HepG2 (cell line): ENCODE data around the gene MSMO1. TPM values are rescaled to one million over a fixed set of nuclear protein-coding genes. Genes with fewer than 3 reads are reported as not detected.

Experiments used
- FIP1L1 ChIP-seq: fragments of 200-400 bp; formaldehyde crosslinking; IDR thresholded peaks from 2 replicates; pipeline ENCODE4 v1.6.1; 2018; ENCODE audit warnings: low read depth, mild to moderate bottlenecking, low read length, moderate library complexity, borderline replicate concordance; ENCODE audit not compliant: insufficient read depth
- FOSL1 ChIP-seq: sonication (generic); formaldehyde crosslinking; IDR thresholded peaks from 2 replicates; pipeline ENCODE4 v1.9.0; 2021; ENCODE audit warnings: missing genetic modification reagents, borderline replicate concordance
- RAD21 ChIP-seq: fragments of 450-650 bp; formaldehyde crosslinking; IDR thresholded peaks from 2 replicates; pipeline ENCODE4 v1.5.0; 2020; ENCODE audit warnings: mild to moderate bottlenecking
- STAT5B ChIP-seq: sonication (generic); formaldehyde crosslinking; IDR thresholded peaks from 2 replicates; pipeline ENCODE4 v1.4.0; 2020; ENCODE audit warnings: missing genetic modification reagents
- ZNF235 ChIP-seq: sonication (generic); formaldehyde crosslinking; IDR thresholded peaks from 2 replicates; pipeline ENCODE4 v1.8.1; 2023; ENCODE audit warnings: mild to moderate bottlenecking, missing genetic modification reagents, borderline replicate concordance
- ZNF432 ChIP-seq: sonication (generic); formaldehyde crosslinking; IDR thresholded peaks from 2 replicates; pipeline ENCODE4 v1.5.0; 2020; ENCODE audit warnings: missing genetic modification reagents, mild to moderate bottlenecking, borderline replicate concordance
- ZNF768 ChIP-seq: sonication (generic); formaldehyde crosslinking; IDR thresholded peaks from 2 replicates; pipeline ENCODE4 v1.4.0; 2020; ENCODE audit warnings: missing genetic modification reagents
- ZNF775 ChIP-seq: sonication (generic); formaldehyde crosslinking; IDR thresholded peaks from 2 replicates; pipeline ENCODE4 v1.4.0; 2020; ENCODE audit warnings: missing genetic modification reagents, mild to moderate bottlenecking, moderate library complexity, borderline replicate concordance
- polyA plus RNA-seq, 8 experiments: library from polyadenylated mRNA; depleted of rRNA in 3 of 8; stranded (reverse) in 7 of 8; unstranded in 1 of 8; fragments of >200 nt; fragmentation: Illumina TruSeq in 4 of 8; extraction: Trizol in 4 of 8; gene quantifications; 2 replicates each; pipeline versions ENCODE4 v1.2.1 to v1.2.3, GENCODE V29; 2011 to 2016; ENCODE audit warnings: low read depth in 4 of 8, missing spikeins in 1 of 8, mixed read lengths in 1 of 8; ENCODE audit not compliant: insufficient read depth in 1 of 8
- total RNA-seq, 5 experiments: library from RNA; depleted of rRNA; stranded (reverse); fragments of >200 nt; fragmentation: Illumina TruSeq; extraction: Trizol; gene quantifications; 2 replicates each; pipeline ENCODE4 v1.2.3, GENCODE V29; 2016; ENCODE audit warnings: low read depth in 1 of 5
- TF ChIP-seq, protein P1 (sequence below): sonication (generic); formaldehyde crosslinking; IDR thresholded peaks from 2 replicates; pipeline ENCODE4 v1.5.0; 2020; ENCODE audit warnings: mild to moderate bottlenecking, missing genetic modification reagents
- TF ChIP-seq, protein P2 (sequence below): sonication (generic); formaldehyde crosslinking; IDR thresholded peaks from 2 replicates; pipeline ENCODE4 v1.4.0; 2020; ENCODE audit warnings: missing genetic modification reagents, borderline replicate concordance
- TF ChIP-seq, protein P3 (sequence below): sonication (generic); formaldehyde crosslinking; IDR thresholded peaks from 2 replicates; pipeline ENCODE4 v1.4.0; 2020; ENCODE audit warnings: missing genetic modification reagents
- TF ChIP-seq, protein P4 (sequence below): sonication (generic); formaldehyde crosslinking; IDR thresholded peaks from 2 replicates; pipeline ENCODE4 v1.4.0; 2020; ENCODE audit warnings: missing genetic modification reagents, borderline replicate concordance
- TF ChIP-seq, protein P5 (sequence below): sonication (generic); formaldehyde crosslinking; conservative IDR thresholded peaks from 2 replicates; pipeline ENCODE4 v1.5.0; 2020; ENCODE audit warnings: missing genetic modification reagents

The MSMO1 gene
- total and polyA plus RNA-seq, 2 of the 13 experiments (the other 11 are each of a cell fraction or from before 2014, with no cell fraction given), result 98.1 to 216 TPM

DNA sequence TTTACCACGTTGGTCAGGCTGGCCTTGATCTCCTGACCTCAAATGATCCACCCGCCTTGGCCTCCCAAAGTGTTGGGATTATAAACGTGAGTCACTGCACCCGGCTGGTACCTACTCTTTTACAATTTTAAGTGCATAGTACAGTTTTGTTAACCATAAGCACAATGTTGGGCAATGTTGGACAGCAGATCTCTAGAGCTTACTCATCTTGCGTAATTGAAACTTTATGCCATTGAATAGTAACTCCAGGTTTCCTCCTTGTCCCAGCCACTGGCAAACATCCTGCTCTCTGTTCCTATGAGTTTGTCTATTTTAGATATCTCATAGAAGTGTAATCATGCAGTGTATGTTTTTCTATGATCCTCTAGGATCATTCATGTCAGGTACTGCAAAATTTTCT lies 42.1 kb downstream of the MSMO1 start (continued):
- TF ChIP-seq, protein P1, sequence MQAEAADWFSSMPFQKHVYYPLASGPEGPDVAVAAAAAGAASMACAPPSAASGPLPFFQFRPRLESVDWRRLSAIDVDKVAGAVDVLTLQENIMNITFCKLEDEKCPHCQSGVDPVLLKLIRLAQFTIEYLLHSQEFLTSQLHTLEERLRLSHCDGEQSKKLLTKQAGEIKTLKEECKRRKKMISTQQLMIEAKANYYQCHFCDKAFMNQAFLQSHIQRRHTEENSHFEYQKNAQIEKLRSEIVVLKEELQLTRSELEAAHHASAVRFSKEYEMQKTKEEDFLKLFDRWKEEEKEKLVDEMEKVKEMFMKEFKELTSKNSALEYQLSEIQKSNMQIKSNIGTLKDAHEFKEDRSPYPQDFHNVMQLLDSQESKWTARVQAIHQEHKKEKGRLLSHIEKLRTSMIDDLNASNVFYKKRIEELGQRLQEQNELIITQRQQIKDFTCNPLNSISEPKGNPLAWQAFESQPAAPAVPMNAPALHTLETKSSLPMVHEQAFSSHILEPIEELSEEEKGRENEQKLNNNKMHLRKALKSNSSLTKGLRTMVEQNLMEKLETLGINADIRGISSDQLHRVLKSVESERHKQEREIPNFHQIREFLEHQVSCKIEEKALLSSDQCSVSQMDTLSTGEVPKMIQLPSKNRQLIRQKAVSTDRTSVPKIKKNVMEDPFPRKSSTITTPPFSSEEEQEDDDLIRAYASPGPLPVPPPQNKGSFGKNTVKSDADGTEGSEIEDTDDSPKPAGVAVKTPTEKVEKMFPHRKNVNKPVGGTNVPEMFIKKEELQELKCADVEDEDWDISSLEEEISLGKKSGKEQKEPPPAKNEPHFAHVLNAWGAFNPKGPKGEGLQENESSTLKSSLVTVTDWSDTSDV, result no peak
- TF ChIP-seq STAT5B, result no peak
- TF ChIP-seq RAD21 (CRISPR knock-in tag), result no peak
- no peak for TF ChIP-seq ZNF768
- TF ChIP-seq, protein P2, sequence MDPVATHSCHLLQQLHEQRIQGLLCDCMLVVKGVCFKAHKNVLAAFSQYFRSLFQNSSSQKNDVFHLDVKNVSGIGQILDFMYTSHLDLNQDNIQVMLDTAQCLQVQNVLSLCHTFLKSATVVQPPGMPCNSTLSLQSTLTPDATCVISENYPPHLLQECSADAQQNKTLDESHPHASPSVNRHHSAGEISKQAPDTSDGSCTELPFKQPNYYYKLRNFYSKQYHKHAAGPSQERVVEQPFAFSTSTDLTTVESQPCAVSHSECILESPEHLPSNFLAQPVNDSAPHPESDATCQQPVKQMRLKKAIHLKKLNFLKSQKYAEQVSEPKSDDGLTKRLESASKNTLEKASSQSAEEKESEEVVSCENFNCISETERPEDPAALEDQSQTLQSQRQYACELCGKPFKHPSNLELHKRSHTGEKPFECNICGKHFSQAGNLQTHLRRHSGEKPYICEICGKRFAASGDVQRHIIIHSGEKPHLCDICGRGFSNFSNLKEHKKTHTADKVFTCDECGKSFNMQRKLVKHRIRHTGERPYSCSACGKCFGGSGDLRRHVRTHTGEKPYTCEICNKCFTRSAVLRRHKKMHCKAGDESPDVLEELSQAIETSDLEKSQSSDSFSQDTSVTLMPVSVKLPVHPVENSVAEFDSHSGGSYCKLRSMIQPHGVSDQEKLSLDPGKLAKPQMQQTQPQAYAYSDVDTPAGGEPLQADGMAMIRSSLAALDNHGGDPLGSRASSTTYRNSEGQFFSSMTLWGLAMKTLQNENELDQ (CRISPR knock-in tag), result no peak
- no peak for TF ChIP-seq FIP1L1
- no peak for TF ChIP-seq ZNF775 (CRISPR knock-in tag)
- no peak for TF ChIP-seq ZNF432
- TF ChIP-seq, protein P3, sequence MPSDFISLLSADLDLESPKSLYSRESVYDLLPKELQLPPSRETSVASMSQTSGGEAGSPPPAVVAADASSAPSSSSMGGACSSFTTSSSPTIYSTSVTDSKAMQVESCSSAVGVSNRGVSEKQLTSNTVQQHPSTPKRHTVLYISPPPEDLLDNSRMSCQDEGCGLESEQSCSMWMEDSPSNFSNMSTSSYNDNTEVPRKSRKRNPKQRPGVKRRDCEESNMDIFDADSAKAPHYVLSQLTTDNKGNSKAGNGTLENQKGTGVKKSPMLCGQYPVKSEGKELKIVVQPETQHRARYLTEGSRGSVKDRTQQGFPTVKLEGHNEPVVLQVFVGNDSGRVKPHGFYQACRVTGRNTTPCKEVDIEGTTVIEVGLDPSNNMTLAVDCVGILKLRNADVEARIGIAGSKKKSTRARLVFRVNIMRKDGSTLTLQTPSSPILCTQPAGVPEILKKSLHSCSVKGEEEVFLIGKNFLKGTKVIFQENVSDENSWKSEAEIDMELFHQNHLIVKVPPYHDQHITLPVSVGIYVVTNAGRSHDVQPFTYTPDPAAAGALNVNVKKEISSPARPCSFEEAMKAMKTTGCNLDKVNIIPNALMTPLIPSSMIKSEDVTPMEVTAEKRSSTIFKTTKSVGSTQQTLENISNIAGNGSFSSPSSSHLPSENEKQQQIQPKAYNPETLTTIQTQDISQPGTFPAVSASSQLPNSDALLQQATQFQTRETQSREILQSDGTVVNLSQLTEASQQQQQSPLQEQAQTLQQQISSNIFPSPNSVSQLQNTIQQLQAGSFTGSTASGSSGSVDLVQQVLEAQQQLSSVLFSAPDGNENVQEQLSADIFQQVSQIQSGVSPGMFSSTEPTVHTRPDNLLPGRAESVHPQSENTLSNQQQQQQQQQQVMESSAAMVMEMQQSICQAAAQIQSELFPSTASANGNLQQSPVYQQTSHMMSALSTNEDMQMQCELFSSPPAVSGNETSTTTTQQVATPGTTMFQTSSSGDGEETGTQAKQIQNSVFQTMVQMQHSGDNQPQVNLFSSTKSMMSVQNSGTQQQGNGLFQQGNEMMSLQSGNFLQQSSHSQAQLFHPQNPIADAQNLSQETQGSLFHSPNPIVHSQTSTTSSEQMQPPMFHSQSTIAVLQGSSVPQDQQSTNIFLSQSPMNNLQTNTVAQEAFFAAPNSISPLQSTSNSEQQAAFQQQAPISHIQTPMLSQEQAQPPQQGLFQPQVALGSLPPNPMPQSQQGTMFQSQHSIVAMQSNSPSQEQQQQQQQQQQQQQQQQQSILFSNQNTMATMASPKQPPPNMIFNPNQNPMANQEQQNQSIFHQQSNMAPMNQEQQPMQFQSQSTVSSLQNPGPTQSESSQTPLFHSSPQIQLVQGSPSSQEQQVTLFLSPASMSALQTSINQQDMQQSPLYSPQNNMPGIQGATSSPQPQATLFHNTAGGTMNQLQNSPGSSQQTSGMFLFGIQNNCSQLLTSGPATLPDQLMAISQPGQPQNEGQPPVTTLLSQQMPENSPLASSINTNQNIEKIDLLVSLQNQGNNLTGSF (CRISPR knock-in tag), result no peak
- peak; percentile 87 for TF ChIP-seq FOSL1 (CRISPR knock-in tag)
- TF ChIP-seq, protein P4, sequence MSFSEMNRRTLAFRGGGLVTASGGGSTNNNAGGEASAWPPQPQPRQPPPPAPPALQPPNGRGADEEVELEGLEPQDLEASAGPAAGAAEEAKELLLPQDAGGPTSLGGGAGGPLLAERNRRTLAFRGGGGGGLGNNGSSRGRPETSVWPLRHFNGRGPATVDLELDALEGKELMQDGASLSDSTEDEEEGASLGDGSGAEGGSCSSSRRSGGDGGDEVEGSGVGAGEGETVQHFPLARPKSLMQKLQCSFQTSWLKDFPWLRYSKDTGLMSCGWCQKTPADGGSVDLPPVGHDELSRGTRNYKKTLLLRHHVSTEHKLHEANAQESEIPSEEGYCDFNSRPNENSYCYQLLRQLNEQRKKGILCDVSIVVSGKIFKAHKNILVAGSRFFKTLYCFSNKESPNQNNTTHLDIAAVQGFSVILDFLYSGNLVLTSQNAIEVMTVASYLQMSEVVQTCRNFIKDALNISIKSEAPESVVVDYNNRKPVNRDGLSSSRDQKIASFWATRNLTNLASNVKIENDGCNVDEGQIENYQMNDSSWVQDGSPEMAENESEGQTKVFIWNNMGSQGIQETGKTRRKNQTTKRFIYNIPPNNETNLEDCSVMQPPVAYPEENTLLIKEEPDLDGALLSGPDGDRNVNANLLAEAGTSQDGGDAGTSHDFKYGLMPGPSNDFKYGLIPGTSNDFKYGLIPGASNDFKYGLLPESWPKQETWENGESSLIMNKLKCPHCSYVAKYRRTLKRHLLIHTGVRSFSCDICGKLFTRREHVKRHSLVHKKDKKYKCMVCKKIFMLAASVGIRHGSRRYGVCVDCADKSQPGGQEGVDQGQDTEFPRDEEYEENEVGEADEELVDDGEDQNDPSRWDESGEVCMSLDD (CRISPR knock-in tag), result no peak
- no peak for TF ChIP-seq ZNF235 (CRISPR knock-in tag)
- TF ChIP-seq, protein P5, sequence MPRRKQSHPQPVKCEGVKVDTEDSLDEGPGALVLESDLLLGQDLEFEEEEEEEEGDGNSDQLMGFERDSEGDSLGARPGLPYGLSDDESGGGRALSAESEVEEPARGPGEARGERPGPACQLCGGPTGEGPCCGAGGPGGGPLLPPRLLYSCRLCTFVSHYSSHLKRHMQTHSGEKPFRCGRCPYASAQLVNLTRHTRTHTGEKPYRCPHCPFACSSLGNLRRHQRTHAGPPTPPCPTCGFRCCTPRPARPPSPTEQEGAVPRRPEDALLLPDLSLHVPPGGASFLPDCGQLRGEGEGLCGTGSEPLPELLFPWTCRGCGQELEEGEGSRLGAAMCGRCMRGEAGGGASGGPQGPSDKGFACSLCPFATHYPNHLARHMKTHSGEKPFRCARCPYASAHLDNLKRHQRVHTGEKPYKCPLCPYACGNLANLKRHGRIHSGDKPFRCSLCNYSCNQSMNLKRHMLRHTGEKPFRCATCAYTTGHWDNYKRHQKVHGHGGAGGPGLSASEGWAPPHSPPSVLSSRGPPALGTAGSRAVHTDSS (CRISPR knock-in tag), result no peak
